CD4-positive, alpha-beta T cell treated with Interleukin-2 at 100 ng/mL for 4 hours (primary cell): Measurements from ENCODE around the gene KRT71.
A peak's percentile ranks its signal among the peaks of the same experiment; 100 is the strongest.
"Not testable (repeated sequence)": the region's sequence is repeated elsewhere in the genome, so short reads cannot be mapped to it uniquely, and the experiment has no call there.

Source experiments
- DNase-seq: peaks from one replicate; pipeline ENCODE4 v3.0.0-alpha.2; 2020; ENCODE audit warnings: low spot score

Gene KRT71

GRCh38 chr12:52521568-52522266 lies 31.2 kb downstream of the KRT71 start:
- no peak for DNase-seq

- DNase-seq = no peak
Observed at GRCh38 chr12:52521175-52521567, 31.8 kb downstream of the KRT71 start.

- no peak for DNase-seq
Observed at GRCh38 chr12:52519826-52520662, 32.9 kb downstream of the KRT71 start, which contains the start of gene KRT5. Gene KRT5 (minus strand): TSS chr12:52520394. CDS start chr12:52520296, 98 bp downstream.

GRCh38 chr12:52519387-52519703 lies 33.6 kb downstream of the KRT71 start:
- DNase-seq = no peak

- no peak for DNase-seq
Observed at GRCh38 chr12:52518574-52519386, 34.2 kb downstream of the KRT71 start.

- no peak for DNase-seq
Observed at GRCh38 chr12:52517888-52518287, 35.1 kb downstream of the KRT71 start.

- DNase-seq = no peak
Observed at GRCh38 chr12:52517005-52517835, 35.7 kb downstream of the KRT71 start.

- DNase-seq = no peak
Observed at GRCh38 chr12:52515927-52516831, 36.8 kb downstream of the KRT71 start.

GRCh38 chr12:52515319-52515646 lies 37.7 kb downstream of the KRT71 start:
- no peak for DNase-seq

- DNase-seq = no peak
Observed at GRCh38 chr12:52514471-52515318, 38.2 kb downstream of the KRT71 start.

GRCh38 chr12:52513736-52514135 lies 39.2 kb downstream of the KRT71 start:
- DNase-seq = no peak

- DNase-seq = no peak
Observed at GRCh38 chr12:52508211-52508610, 44.7 kb downstream of the KRT71 start.

GRCh38 chr12:52506858-52507715 lies 45.9 kb downstream of the KRT71 start:
- DNase-seq = peak; percentile 26

GRCh38 chr12:52502877-52503276 lies 50.1 kb downstream of the KRT71 start:
- no peak for DNase-seq

- no peak for DNase-seq
Observed at GRCh38 chr12:52501490-52501889, 51.5 kb downstream of the KRT71 start.

GRCh38 chr12:52500574-52500973 lies 52.4 kb downstream of the KRT71 start:
- not testable (repeated sequence) for DNase-seq

GRCh38 chr12:52499806-52500560 lies 53.0 kb downstream of the KRT71 start:
- DNase-seq = no peak

- DNase-seq = no peak
Observed at GRCh38 chr12:52498946-52499345, 54.0 kb downstream of the KRT71 start.
